Measurements from ENCODE around the gene BHLHE23.
"Not testable (repeated sequence)": the region's sequence is repeated elsewhere in the genome, so short reads cannot be mapped to it uniquely, and the experiment has no call there.

The BHLHE23 gene

DNA sequence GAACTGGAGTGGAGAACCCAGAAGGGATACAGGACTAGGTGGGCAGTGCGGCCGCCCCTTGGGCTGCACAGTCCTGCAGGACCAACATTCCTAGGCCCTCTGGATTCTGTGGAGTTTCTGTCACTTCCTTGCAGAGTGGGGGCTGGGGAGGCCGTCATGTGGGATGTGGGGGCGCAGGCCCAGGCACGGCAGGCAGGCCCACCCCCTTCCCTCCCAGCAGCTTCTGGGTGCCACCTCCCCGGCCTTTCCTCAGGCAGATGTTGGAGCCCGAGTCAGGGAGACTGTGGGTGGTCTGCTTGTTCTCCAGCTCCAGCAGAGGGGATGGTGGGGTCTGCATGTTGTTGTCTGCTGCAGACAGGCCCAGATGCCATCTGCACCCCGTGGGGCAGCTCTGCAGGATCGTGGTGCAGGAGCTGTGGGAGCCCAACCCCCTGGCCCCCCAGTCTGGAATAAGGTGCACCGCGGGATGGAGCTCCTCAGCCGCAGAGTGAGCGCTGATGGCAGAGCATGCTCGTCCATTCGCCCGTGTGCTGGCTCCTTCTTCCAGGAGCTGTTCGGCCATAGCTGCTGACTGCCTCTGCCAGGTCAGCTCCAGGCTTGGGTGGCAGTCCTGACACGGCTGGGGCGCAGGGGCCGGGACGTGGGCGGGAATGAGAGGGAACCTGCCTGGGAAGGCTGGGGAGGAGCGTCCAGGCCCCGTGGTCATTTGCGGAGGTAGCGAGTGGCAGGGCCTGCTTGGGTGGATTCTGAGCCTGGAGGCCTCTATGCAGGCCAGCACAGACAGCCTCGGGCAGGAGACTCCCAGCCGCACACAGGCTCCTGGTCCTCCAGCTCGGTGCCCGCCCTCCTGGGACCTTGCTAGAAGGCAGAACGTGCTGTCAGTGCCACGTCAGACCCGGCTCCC, 36.2 kb downstream of the BHLHE23 start:
- DNase-seq = no peak

GRCh38 chr20:62969939-62970306, 36.8 kb downstream of the BHLHE23 start:
- DNase-seq = no peak

DNA sequence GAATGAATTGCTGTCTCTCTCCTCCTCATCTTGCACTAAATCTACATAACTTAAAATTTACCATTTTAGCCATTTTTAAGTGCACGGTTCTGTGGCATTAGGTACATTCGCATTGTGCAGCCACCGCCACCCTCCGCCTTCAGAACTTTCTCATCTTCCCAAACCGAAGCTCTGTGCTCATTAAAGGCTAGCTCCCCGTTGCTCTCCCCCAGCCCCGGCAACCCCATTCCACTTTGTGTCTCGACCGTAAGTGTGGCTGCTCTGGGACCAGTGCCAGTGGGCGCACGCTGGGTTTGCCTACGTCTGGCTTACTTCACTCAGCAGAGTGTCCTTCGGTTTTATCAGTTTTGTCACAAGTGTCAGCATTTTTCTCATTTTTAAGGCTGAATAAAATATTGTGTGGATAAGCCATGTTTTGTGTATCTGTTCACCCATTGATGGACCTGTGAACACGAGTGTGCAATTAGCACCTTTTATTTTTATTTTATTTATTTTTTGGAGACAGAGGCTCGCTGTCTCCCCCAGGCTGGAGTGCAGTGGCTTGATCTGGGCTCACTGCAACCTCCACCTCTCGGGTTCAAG, 37.5 kb downstream of the BHLHE23 start:
- no peak for DNase-seq

- DNase-seq = no peak
These were observed 38.2 kb downstream of the BHLHE23 start for GRCh38 chr20:62968378-62969178.

DNA sequence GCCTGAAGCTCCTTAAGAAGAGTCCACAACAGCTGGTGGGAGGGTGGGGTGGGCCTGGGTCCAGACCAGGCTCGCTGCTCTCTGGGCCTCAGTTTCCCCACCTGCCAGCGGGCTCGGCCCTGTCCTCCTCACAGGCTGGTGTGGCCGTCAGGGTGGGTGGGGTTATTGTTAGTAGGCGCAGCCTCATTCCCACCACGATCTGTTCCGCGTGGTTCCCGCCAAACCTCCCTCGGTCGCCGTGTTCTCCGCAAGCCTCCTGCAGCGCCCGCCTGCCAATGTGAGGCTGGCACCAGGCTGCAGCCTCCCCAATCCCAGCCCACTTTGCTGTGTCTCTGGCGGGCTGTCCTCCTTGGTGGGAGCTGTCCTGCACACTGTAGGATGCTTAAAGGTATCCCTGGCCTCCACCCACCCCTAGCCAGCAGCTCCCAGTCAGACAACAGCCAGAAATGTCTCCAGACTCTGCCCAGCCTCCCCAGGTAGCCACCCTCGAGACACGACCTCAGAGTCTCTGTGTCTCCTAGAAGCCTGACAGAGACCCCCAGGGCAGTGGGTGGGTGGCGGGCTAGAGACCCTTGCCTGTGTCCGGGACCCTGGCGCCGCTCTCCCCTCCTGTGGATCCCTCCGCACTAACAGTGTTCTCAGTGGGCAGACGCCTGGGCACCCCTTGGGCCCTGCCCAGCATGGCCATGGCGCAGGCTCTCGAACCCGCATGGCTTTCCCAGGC, 39.0 kb downstream of the BHLHE23 start:
- no peak for DNase-seq

DNA sequence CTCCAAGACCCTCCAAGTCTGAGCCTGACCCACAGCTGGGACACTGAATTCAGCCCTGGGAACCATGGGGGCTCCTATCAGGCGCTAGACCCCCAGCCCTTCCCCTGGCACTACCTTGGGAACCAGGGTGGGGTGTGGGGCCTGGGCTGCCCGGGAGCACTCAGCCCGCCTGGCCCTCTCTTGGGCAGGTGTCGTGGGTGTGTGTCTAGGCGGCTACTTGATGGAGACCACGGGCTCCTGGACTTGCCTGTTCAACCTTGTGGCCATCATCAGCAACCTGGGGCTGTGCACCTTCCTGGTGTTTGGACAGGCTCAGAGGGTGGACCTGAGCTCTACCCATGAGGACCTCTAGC, 39.6 kb downstream of the BHLHE23 start:
- no peak for DNase-seq

GRCh38 chr20:62966212-62967148, 40.3 kb downstream of the BHLHE23 start:
- no peak for DNase-seq

GRCh38 chr20:62965363-62965771, 41.4 kb downstream of the BHLHE23 start:
- DNase-seq = no peak

GRCh38 chr20:62964700-62965099, 42.1 kb downstream of the BHLHE23 start:
- DNase-seq = no peak

DNA sequence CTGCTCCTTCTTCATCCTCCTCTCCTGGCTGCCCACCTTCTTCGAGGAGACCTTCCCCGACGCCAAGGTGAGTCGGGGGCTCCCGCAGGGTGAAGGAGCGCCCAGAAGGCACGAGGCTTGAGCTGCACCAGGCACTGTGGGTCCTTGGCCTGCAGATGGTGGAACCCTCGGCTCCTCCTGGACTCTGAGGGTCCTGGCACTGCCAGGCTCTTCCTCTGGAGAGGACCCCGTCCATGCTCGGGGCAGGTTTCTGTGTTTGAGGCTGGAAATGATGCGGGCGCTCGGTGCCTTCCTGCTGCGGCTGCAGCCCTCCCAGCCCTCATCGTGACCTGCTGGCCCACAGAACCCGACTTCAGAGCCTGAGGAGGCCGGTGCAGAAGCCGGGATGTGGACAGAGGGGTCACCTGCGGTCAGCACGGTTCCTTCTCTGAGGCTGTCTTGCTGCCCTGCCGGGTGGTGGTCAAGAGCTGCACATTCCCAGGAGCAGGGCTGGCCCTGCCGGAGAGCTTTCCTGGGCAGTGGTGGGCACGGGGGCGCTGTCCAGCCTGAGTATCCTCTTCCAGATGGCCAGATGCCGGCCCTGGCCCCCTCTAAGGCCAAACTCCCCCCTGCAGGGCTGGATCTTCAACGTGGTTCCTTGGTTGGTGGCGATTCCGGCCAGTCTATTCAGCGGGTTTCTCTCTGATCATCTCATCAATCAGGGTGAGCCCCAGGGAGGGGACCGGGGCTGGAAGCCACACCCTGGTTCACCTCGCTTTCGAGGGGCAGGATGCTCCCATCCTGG, 43.0 kb downstream of the BHLHE23 start:
- DNase-seq = no peak

GRCh38 chr20:62962891-62963613, 43.7 kb downstream of the BHLHE23 start:
- DNase-seq = no peak

- no peak for DNase-seq
These were observed 44.4 kb downstream of the BHLHE23 start for GRCh38 chr20:62962221-62962879.

DNA sequence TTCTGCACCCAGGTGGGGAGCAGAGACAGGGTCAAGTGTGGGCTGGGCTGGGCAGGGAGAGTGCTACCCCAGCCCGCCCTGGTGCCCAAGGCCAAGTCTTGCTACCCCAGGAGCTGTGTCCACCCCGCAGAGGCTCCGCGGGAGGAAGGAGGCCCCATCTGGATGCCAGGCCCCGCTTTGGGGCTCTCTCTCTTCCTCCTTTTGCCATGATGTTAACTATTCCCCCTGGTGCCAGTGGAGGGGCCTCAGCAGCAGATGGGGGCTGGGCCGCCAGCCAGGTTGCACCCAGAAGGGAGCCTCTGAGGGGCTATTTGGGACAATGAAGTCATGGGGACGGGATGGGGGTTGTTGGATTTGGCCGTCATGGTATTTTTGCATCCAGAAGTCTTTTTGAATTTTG, 45.0 kb downstream of the BHLHE23 start:
- no peak for DNase-seq

- no peak for DNase-seq
These were observed 45.4 kb downstream of the BHLHE23 start for GRCh38 chr20:62961310-62961783.

- DNase-seq = not testable (repeated sequence)
These were observed 46.1 kb downstream of the BHLHE23 start for GRCh38 chr20:62960446-62961309.

GRCh38 chr20:62959998-62960436, 46.7 kb downstream of the BHLHE23 start:
- no peak for DNase-seq

DNA sequence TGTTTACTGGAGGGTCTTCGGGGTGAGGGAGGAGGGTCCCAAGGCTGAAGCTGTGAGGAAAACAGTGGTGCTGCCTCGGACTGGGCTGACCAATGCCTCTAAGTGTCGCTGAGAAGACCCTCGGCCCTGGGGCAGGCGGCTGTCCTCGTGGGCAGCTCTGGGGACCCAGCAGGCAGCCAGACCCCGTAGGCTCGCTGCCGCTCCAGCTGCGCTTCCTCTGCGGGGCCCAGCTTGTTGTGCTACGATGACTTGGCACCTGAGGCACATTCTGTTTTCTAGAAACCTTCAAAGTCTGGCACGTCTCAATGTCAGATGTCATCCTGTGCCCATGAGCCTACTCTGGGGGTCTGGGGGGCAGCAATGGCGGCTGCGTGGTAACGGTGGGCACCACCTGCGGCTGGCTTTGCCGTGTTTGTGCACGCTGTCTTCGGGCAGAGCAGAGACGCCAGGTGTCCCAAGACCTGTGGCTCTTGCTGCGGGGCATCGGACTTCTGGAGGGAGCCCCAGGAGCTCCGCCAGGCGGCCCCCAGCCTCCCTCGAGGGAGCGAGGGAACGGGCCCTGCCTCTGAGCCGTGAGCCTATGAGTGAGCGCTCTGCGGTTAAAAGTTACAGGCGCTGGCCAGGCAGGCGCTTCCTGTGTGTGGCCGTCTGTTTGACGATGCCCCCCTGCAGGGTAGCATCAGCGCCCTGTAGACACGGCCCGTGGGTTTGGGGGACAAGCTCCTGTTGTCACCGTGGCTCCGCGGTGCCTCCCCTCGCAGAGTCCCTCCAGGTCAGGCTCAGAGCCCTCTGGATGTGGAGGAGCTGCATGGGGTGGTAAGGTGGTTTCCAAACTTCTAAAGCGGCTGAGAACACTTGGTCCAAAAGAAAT, 47.4 kb downstream of the BHLHE23 start:
- no peak for DNase-seq
